Measurements from ENCODE around the gene ELL2.
"Not testable (repeated sequence)": the region's sequence is repeated elsewhere in the genome, so short reads cannot be mapped to it uniquely, and the experiment has no call there.

Gene ELL2

GRCh38 chr5:95853490-95853889 is 108.2 kb downstream of the ELL2 start:
- DNase-seq, result no peak

- DNase-seq, result no peak
Observed at GRCh38 chr5:95852567-95852966, 109.1 kb downstream of the ELL2 start.

GRCh38 chr5:95851141-95851540 is 110.5 kb downstream of the ELL2 start:
- not testable (repeated sequence) for DNase-seq

DNA sequence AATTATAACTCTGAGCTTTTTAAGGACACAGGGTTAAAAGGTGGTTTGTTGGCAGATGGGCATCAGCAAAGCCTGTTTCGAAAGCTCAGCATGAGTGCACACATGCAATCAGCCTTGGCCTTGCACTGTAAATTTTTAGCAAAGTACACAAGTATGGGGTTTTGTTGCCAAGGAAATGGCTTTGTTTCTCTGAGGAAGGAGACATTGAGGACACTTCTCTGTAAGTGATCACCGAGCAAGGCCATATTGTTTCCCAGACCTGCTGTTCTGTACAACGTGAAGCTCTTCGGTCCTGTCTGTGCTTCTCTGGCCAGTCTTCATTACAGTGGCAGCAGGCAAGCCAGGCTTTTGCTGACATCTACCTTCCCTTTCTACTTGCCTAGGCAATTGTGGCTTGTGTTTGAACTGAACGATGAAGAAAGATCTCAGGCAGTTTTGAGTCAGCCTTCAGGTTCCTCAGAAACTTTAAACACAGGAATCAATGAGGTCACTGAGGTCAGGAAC is 111.2 kb downstream of the ELL2 start:
- no peak for DNase-seq

- DNase-seq, result peak; percentile 53
Observed at GRCh38 chr5:95848701-95849100, 113.0 kb downstream of the ELL2 start.

DNA sequence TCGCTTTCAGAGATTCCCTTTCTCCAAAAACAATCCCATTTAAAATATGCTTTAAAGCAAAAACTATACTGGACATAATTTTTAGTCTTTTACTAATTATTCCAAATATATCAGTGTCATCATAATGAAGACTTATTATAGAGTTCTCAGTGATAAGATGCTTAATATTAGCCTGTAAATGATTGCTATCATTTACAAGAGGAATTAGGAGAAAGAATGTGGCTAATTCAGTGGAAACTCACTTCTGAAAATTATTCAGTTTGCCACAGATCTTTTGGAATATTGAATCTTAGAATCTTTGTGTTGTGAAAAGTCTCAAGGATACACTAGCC is 114.4 kb downstream of the ELL2 start:
- no peak for DNase-seq

DNA sequence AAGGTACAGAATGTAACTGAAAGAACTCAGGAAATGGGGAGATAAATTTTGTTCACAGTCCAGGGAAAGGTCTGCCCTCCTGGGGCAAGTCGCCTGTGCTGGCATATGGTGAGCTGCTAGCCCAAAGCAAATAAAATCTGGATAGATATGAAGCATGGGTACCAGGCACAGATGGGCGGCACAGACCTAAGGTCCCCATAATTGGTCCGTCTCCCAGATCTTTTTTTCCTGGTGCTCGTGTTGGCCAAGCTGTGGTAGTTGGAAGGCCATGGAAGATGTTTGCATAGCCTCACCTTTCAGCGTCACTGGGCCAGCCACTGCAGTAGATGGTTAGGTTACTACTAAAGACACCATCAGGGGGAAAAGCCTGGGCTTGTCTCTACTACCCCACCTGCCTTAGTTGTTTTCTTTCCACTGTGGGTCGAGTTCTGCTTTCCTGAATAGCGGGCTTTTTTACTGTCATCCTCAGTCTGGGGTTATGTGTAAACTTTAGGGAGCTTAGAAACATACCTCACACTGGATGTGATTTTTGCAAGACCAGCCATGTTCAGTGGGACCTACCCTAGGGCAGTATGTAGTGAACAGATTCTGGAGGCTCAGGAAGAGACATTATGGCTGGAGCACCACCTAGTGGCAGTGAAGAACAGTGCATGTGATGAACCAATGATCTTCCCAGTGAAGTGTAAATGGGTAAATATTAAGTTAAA is 114.9 kb downstream of the ELL2 start:
- DNase-seq, result peak; percentile 75

DNA sequence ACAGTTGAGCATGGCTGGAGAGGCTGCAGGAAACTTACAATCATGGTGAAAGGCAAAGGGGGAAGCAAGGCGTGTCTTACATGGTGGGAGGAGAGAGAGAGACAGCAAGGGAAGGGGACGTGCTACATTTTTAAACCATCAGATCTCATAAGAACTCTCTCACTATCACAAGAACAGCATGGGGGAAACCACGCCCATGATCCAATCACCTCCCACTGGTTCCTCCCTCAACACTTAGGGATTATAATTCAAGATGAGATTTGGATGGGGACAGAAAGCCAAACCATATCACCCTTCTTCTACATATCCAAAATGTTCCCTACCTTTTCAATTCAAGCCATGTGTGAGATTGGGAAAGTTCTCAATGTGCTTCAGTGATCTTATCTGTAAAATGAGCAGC is 116.3 kb downstream of the ELL2 start:
- no peak for DNase-seq

DNA sequence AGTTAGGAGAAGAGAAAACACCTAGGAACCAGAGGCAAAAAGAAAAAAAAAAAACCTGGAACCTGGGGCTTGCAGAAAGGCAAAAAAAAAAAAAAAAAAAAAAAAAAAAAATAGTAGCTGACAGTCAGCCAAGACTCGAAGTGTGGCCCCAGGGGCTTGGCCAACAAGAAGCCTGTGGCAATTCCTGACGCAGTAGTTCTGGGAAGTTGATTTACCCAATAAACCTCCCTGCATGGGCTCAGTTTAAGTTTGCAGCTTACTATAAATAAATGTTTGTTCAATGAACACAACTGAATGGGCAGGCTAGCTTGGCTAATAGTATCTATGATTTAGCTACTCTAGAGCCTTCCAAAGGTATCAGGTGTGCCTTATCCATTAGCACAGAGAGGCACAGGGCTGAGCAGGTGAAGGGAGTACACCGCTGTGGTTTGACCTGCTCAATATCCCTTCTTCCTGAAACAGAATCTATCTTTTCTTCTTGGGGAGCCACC is 117.9 kb downstream of the ELL2 start:
- peak; percentile 27 for DNase-seq

DNA sequence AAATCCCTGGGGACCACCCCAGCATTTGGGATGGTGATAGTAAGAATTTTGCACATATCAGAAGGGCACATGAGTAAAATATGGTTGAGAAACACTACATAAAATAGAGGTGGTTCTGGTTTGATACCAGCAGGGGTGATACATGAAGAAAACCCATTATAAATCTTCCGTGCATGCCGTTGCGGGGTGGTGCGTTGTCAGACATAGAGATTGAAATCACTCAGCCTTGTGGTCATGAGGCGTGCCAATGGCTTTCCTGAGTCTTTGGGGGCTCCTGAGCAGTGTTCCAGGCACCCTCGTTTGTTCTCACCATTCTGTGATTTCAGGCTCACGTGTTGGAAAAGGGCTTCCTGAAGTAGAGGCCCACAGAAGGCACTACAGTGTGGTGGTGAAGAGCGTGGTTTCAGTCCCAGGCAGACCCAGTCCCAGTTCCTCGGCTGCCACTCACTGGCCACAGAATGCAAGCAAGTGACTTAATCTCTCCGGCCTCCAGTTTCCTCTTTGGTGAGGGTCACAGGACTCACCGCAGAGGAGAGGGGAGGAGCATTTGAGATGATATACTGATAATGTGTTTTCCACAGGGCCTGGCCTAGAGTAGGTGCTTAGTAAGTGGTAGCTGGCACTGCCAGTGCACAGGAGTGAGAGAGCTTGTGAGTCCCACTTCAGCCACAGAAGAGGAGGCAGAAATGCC is 118.7 kb downstream of the ELL2 start:
- peak; percentile 86 for DNase-seq

GRCh38 chr5:95841914-95842812 is 119.5 kb downstream of the ELL2 start:
- DNase-seq, result peak; percentile 70

DNA sequence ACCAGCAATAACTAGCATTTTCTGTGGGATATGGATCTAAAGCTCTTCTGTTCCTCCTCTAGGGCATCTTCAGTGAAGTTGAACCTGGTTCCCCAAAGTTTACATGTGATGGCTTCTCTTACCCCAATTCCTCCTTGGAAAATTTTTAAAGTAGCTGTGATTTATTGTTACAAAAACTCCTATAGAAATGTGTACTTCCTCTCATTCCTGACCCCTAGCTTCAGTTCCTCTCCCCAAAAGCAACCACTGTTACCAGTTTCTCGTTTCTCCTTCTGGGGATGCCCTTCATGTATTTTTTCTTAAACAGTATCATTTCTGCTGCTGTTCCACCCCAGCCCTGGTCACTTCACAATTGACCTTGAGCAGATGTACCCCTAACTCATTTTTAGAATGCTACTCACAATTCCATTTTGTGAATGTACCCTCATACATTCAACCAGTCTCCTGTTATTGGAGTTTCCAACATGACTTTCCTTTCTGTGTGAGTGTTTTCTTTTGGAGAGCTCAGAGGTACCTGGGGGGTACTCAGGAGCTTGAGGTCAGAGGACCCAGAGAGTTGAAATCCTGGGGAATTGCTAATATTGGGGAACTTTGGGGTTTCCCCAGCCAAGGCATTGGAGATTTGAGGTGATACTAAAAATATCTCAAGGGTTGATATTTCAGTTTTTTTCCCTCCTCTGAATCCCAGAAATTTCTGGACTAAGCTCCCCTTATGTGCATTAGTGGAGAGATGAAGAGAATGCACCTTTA is 120.5 kb downstream of the ELL2 start:
- DNase-seq, result no peak

DNA sequence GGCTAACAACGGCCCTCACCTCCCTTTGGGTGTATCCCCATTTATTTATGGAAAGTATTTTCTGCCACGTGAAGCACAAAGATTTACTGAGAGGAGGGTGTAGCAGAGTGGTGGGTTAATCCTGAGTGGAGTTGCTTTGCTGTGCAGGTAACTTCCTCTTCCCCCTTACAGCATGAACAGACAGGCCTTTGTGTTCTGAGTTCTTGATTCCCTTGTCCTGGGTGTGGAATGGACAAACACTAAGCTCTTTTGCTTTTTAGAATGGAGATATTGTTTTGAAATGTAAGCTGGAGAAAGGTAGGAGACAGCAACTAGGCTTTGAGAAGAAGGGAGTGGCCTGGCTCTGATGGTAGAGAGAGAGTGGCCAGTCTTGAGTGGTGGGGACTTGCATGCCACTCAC is 122.0 kb downstream of the ELL2 start:
- no peak for DNase-seq

DNA sequence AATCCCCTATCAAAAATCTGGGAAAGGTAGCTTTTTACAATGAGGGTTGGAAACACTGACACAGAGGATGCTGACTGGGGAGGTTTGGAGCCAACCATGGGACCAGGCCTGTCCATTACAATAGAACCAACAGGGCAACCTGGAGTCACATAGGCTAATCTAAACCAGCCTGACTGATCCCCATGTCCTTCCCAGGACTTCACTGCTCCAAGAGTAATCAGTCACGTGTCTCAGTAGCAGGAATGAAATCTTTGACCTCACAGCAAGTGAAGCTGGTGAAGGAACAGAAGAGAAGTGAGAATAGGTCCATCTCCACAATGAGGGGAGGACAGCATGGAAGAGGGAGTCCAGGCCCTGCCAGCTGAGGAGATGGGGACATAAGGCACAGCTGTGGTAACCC is 123.1 kb downstream of the ELL2 start:
- DNase-seq, result no peak

DNA sequence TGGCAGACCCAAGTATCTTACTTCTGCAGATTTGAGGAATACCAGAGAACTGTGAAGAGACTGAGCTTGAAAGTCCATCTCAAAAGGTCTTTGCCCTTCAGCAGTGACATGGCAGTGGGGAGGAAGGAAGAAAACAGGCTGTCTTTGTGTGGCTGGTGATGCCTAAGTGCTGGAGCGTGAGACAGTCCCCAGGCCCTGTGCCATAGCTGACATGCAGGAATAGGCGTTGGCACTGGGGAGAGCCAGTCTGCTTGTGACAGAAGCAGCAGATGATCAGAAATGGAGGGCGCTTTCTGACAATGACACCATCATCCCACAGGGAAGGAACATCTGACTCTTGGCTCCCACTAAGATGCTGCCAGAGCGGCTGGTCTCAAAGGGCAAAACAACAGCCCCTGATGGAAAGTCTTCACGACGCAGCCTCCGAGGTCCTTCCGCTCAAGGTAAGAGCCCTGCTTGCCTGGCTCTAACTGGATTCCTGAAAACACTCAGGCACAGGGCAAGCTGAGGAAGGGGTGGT is 123.6 kb downstream of the ELL2 start:
- DNase-seq, result no peak

DNA sequence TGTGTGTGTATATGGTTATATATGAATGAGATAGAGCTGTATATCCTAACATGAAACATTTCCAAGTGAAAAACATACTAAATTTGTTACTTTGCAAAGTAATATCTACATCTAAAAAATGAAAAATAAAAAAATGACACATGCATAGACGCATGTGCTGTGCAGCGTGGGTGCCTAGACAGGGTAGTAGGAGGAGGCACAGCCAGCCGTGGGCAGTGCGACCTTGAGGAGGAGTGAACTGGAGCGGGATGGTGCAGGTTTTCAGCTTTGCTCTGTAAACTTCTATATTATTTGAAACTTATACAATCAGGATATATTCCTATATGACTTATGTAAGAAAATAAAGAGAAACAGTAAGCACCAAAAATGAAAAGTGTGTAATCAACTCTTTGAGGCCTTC is 124.2 kb downstream of the ELL2 start:
- DNase-seq, result no peak

GRCh38 chr5:95836971-95837370 is 124.7 kb downstream of the ELL2 start:
- DNase-seq, result not testable (repeated sequence)

DNA sequence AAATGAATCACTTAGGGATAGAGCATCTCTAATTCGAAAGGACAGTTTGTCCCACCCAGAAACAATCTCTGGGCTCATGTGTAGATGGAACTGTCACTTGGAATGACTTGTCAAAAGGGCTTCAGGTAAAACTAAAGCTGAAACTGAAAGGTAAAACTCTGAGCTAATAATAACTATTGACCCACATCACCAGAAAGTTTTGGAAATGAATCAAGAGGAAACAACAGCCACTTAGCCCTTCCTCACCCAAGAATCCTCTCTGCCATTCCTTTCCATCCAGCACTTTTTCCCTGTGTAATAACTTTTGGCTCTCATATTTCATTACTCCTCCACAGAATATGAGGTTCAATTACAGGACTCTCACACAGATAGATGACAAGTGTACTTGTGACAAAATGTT is 125.1 kb downstream of the ELL2 start:
- DNase-seq, result no peak

DNA sequence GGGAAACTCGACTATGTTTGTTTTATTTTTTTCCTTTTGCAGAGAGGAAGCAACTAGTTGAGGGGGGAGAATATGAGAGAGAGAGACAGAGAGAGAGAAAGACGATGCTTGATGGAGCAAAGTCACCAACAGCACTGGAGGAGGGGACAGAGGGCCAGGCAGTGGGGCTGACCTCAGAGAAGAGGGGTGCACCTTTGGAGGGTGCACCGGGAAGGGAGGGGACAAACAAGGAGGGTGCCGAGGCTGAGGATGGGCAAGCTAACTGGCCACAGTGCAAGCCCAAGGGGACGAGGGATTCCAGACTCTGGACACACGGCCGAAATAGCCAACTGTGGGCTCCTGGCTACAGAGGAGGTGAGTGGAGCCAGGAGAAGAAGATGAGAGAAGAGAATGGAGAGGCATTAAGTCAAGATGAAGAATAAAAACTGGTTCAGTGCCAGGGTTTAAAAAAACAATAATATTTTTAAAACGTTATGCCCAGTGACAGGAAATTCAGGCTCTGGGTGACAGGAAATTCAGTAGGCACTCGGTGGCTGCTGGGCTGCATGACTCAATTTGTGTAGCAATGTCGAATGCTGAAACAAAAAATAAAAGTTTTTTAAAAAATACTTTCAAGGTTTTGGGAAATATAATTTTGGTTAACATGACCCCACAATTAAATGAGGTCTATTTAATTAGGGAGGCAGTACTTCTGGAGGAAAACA is 125.8 kb downstream of the ELL2 start:
- DNase-seq, result no peak
